NCI-H446 (cell line): ENCODE data around the gene EOLA2.
"Not testable (repeated sequence)": the region's sequence is repeated elsewhere in the genome, so short reads cannot be mapped to it uniquely, and the experiment has no call there.

Experiments used
- DNase-seq, 2 experiments: peaks; one replicate each; lab custom pipeline; 2025; lab: John Stamatoyannopoulos, UW

EOLA2 gene

DNA sequence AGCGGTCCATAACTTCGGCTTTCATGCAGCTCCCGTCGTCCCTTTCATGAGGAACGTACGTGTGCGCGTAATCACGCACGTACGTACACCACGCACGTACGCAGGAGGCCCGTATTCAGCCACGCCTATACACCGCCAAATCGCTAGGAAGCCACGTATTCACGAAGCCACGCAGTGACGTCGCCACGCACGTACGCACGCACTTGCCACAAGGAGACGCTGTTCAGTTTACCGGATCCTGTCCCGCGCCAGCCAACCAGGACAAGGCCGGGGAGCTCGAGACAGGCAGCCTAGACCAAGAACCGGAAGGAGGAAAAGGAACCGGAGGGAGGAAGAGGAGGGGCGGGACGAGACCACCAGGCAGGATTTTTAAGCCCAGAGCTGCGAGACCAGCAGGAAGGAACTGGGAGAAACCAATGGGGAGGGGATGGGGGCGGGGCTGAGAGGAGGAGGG, at the start of gene EOLA2:
Gene EOLA2, minus strand, starts transcription at position 65 of the 454 bp plus-strand sequence. CDS start 4,617 bp downstream, outside the sequence.
- peak; percentile 87 to 96 for DNase-seq

DNA sequence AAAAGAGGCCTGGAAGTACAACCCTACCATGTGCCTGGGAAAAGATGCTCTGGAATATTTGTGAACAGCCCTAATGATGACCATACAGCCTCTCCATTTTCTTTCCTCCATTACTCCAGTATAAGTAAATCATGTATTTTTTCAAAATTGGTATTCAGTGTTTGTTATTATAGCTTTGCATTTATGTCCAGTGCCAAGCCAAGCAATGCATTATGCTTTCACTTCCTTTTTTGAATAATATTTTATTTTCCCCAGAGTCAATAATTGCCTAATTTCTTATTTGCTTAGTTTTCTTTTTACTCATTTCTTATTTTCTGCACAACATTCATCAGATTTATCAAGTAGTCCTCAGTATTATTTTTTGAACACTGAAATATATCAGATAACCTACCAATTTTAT, 49.3 kb upstream of the EOLA2 start:
- DNase-seq: no peak

DNA sequence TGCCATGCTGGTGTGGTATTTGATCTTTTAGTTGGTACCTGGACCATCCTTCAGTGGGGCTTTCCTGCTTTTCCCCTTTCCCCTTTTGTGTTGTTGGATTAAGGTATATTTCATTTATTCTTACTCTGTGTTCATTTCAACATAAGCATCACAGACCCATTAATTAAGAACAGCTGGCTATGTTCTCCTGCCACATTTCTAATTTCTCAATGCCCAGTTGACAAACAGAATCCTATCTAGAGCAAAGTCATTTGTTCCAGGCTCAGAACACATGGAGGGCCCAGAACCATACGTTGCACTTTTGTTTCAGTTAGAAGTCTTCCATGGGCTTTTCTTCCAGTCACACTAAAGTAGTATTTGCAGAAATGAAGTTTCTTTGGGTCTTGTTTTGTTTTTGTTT, 46.1 kb upstream of the EOLA2 start:
- no peak for DNase-seq

DNA sequence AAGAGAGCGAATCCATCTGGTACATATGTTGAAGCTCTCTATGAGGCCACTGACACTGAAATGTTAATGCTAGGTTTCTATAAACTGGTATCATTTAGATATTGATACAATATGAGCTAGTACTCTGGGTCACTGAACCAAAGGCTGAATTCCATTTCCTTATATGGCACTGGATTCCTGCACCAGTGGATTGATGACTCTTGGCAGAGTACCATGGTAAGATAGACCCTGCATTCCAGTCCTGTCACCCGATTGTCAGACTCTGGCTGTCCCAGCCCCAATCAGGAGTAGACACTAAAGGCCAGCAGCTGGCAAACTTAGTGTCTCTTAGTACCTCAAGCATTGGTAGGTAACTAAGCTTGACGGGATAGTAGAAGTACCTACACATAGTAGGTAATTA, 44.0 kb upstream of the EOLA2 start:
- no peak for DNase-seq

DNA sequence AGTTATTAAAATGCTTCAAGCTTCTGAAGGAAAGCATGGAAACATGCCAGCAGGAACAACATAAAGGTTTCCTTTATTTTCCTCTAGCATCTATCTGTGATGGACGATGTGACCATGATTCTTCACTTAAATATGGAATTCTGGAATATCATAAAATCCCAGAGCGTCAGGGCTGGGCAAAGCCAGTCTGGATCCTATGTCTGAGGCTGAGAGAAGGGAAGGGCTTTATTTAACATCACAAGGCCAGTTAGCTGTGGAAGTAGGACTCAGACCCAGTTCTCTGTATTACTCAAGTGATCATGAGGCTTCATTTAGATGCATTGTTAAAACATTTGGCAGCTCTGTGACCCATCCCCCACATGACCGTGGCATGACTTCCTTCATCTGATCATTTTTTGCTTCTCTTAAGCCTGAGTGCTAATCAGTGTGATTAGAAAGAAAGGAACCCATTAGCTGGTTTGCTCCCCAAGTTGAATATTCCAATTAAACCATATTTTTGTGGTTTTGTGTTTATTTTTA, 40.9 kb upstream of the EOLA2 start:
- no peak for DNase-seq

DNA sequence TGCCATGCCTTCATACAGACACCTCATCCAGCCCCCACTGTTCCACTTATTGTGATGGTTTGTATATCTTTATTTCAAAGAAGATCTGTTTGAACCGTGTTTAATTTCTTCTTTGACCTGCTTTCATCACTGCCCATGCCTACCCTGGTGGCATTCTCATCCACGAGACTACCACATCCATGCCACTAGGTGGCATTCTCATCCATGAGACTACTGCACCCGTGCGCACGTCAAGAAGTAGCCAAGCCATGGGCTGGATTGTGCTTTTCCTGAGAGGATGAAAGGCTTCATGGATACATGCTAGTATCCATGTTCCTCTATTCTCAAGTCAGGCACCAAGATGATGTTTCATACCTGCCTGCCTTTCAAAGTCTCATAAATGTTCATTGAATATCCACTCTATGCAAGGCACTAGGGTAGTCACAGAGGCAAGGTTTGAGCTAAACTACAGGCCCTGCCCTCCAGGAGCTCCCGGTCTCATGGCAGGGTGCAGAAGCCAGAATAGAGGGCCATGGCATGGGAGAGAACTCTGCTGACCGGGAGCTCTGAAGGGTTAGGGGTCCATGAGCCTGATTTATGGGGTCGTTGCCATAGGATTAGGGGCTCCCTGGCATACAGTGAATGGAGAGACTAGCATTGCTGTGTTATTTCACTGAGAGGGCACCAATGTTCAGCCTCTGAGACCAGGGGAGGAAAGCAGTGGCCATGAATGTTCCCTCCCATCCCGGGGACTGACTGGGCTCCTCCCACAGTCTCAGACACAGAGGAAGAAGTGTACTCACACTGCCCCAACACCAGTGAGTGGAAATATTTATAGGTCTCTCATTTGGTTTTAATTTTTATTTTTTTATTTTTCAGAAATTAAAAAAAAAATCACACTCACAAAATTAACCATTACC, 24.8 kb upstream of the EOLA2 start:
- peak; percentile 2 to 66 for DNase-seq

DNA sequence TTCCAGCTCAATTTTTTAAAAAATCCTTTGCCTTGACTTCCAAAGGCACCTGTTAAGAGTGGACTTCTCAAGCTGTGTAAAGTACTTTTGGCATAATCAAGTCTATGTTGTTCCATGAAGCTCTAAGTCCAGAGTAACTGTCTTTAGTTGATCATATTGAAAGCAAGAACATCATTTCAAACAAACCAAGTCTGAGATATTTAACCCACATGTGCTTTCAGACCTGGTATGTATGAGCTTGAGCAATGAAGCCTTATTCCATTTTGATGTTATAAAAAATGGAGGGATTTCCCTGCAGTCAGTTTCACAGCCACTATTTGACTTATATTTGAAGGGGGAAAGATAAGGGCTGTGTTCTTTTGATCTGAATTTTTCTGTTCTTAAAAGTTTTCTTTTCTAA, 23.7 kb upstream of the EOLA2 start:
- no peak for DNase-seq

DNA sequence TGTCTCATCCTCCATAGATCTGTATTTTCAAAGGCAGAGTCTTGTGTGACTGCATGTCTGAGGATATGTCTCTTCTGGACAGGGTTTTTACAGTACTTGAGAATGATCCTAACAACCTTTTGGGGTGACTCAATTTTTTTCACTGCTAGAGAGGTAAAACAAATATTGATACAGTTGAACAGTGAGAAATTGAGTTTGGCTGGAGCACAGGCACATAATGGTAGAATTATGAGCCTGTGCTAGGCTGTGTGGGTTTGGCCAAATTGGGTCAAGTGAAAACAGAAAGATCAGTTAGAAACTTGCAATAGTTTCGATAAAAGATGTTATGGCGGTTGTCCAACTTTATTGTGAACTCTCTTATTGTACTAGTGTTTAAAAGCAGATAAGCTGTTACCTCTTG, 23.3 kb upstream of the EOLA2 start:
- DNase-seq: no peak

DNA sequence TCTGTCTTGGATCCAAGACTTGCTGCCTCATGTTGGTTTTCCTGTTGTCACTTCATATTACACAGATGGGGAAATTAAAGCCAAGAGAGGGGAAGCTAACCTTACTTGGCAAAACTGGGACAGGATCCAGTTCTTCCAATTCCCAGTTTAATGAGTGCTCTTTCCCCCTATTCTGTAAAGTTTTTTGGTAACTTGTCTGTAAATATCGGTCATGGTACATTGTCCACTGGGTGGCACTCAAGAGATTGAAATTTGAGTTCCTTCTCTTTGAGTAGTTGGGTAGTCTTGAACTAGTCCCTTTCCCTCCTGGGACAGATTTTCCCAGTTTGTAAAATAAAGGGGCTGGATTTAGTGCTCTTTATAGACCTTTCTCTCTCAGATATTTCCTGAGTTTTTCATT, 12.4 kb upstream of the EOLA2 start:
- peak; percentile 34 to 55 for DNase-seq

DNA sequence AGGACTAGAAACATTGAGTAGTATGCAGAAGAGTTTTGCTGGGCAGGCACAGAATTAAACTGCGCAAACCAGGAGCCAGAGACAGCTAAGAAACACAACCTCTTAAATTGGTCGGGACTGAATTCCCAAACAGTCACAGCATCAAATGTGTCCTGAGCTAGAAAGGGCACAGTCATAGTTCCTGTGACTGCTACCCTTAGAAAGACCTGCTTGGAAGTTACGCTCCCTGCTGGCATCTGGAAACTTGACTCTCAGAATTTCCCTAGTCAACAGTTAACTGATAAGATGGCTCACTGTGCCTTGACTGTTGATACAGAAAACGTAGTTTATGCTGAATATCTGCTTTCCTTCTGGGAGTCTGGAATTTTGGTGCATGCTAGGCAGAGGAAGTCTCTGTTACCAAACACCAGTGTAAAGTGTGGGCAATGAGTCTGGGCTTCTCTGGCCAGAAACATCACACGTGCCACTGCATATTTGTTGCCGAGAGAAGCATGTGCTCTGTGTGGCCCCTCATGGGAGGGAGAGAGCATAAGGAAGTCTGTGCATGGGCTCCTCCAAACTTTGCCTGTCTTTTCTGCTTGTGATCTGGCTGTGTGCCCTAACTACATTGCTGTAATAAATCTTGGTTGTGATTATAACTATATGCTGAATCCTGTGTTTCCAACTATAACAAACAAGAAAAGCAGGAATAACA, 11.6 kb upstream of the EOLA2 start:
- no peak for DNase-seq

DNA sequence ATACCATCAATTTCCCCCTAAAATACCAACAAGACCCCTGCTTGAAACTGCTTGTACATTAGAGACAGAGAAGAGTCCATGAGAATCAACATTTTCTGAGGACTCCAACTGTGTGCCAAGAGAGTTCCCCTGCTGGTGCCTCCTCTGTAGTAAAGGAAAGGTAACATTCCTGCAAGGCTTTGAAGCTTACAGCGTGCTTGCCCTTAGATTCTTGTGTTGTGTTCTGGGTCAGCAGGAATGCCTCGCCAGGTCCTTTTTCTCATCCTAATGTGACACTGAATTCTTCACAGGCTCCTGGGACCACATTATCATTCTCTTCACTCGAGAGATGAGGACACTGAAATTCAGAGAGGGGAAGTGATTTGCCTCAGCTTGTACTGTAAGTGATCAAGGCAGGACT, 9.7 kb upstream of the EOLA2 start:
- DNase-seq: no peak

DNA sequence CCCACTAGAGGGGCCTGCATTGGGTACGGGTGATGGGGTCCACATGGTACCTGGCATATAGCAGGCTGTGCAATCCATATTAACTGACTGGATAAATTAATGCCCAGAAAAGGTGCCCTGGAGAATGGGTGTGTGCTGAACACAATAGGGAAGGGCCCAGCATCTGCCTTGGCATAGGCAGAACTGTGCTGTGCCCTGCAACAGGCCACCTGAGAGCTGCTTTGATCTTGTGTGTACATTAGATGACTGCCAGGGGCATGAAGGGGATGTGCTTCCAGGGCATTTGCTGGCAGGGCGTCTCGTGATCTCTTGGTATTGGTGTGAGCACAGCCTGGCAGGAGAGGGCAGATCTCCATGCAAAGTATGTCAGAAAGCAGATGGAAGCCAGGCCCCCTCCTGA, 8.6 kb upstream of the EOLA2 start:
- not testable (repeated sequence) for DNase-seq

DNA sequence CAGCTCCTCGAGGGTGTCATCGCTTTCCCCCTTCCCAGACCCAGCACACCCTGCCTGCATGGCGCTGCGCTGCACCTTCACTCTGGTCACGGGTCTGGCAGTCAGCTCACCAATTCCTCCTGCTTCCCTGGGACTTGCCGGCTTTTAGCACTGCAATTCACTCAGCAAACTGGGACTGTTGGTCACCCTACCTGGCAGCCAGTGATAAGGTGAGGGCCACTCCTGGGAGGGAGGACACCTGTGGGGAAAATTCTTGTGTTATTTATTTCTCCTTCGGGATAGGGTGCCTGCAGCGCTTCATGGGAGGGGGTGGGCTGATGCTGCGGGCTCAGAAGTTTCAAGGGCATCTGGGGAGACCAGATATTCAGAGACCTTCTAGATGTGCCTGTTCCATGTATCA, 7.5 kb upstream of the EOLA2 start:
- not testable (repeated sequence) for DNase-seq

DNA sequence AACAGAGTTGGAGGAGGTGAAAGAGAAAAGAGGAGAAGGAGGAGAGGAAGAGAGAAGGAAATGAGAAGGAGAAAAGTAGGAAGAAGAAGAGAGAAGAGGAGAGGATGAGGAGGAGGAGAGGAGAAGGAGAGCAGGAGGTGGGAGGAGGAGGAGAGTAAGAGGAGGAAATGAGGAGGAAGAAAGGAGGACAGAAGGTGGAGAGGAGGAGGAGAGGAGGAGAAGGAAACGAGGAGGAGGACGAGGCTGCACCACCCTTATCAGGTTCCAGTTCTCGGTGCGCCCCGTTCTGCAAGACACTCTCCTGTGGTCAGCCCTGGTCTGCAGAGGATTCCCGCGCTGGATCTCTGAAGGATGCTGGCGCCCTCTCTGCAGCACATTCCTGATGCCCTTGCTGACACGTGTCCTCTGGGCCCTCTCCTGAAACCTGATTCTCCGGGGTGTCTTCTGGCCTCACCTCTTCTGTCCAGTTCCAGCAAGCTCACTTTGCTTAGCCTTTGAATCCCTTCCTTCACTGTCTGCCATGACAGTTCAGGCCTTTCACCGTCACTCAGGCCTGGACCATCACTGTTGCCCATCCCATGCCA, 6.9 kb upstream of the EOLA2 start:
- DNase-seq: not testable (repeated sequence)

DNA sequence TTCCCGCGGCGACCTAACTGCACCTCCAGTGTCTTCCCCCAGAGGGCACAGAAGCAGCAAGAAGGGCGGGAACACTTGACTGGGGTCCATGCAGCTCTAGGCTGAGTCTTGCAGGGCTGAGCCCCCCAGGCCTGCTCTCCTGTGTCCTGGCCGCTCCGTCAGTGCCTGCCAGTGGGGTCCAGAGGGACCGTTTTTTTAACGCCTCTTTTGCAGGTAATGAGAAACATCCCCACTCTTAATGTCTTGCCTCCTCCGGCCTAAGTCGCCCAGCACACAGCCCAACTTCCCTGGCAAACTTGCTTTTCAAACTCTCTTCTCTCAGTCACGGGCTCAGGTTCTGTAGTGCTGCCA, 2.4 kb upstream of the EOLA2 start:
- not testable (repeated sequence) for DNase-seq

DNA sequence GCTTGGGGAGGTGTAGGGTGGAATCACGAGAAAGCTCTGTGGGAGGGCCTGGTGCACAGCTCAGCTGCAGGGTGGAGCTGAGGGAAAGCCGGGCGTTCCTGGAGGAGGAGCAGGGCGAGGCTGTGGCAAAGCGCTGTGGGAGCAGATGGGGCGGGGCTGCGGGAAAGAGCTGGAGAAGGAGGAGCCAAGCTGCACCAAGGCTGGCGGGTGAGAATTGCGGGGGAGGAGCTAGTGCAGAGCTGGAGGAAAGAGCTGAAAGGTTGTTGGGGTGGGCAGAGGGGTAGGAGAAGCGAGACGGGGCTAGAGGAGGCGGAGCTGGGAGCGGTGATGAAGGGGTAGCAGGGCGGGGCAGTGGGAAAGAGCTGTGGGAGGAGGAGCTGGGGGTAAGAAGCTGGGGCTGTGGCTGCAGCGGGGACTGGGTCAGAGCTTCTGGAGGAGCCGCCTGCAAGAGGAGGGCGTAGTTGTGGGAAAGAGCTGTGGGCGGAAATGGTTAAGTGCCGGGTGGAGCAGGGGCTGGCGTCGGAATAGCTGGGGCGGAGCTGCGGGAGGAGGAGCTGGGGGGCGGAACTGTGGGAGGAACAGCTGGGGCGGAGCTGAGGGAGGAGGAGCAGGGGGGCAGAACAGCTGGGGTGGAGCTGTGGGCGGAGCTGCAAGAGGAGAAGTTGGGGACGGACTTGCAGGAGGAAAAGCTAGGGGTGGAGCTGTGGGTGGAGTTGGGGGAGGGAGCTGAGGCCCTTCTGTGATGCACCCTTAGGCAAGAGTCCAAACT, 1.8 kb upstream of the EOLA2 start:
- peak; percentile 89 to 92 for DNase-seq

DNA sequence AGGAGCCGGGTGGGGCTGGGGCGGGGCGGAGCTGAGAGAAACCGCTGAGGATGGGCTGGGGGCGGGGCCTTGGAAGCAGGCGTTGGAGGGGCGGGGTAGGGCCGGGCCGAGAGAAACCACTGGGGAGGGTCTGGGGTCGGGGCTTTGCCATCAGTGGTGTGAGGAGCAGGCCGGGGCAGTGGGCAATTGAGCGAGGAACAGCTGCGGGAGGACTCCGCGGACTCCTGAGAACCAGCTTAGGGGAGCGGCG, 1.3 kb upstream of the EOLA2 start:
- no peak for DNase-seq

DNA sequence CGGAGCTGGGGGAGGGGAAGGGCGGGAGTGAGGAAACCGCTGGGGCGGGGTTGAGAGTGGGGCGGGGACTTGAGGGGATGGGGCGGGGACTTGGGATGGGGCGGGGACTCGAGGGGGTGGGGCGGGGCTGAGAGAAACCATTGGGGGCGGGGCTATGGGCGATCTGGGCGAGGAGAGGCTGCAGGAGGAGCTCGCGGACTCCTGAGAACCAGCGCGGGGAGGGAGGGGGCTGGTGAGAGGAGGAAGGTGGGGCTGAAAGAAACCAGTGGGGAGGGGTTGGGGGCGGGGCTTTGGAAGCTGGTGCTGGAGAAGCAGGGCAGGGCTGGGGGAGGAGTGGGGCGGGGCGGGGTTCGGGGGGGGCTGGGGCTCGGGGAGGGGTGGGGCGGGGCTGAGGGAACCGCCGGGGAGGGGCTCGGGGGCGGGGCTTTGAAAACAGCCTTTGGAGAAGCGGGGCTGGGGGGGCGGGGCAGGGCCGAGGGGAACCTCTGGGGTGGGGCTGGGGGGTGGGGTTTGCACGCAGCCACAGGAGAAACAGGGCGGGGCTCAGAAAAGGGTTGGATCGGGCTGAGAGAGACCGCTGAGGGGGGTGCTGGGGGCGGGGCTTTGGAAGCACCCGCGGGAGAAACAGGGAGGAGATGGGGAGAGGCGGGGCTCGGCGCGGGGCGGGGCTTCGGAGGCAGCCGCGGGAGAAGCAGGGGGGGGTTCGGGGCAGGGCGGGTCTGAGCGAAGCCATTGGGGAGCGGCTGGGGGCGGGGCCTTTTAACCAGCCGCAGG, 777 bp upstream of the EOLA2 start:
- peak; percentile 83 to 96 for DNase-seq

DNA sequence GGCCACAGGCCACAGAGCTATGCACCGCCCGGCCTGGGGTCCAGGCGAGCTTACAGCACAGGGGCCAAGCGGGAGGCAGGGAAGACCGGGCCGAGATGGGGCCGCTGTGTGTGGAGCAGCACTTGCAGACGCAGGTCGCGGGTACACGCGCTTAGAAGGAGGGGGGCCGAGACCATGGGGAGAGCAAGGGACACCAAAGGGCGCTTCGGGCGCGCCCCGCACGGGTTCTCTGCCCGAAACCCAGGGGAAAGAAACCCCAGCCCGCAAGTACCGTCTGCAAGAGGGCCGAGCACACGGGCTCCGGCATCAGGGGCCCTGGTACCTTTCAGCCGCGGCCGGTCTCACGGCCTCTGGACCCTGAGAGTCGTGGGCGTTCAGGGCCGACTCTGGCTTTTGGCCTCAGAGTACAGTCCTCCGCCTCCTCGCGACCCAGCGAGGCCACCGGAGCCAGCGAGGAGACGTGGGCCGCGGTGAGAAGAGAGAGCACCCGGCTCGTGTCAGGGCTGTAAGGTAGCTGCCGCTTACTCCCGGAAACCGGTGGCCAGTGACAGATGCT, 342 bp downstream of the EOLA2 start:
- DNase-seq: no peak

DNA sequence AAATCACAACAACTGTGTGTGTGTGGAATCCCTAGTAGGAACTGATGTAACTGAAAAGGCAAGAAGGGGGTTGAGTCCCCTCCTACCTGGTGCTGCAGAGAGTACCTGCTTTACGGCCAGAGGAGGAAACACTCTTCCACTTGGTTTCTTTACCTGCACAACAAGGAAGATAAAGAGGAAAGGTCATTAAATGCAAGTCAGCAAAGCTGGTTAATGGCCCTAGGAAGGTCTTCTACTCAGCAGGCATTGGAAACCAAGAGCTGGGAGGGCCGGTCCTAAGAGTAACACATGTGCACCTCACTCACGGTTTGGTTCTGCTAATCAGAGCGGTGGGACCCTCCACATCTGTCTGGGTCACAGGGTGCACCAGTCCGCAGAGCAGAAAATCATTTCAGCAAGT, 963 bp downstream of the EOLA2 start:
- not testable (repeated sequence) for DNase-seq

DNA sequence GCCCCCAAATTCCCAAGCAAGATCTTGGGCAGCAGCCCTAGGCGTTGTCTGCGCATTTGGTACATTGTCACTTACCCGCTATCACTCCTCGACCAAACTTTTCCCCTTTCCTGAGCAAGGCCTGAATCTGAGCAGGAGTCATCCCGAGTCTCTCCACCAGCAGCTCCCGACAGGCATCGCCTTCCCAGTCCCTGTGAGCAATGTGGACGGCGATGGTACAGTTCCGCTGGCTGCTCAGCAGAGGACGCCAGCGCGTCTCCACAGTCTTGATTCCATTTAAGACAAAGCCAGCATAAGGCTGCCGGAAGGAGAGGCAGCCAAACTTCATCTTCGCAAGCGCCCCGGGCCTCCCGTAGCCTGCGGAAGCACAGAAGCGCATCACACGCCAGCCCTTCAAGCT, 4.7 kb downstream of the EOLA2 start:
- DNase-seq: not testable (repeated sequence)
